SK-N-SH treated with all-trans-retinoic acid at 6 μM for 48 hours (cell line): ENCODE results near the gene HOXB1.

Source experiments
- ARNTL ChIP-seq: fragments of 450-650 bp; formaldehyde crosslinking; IDR thresholded peaks from 2 replicates; pipeline ENCODE4 v1.5.0; 2020; ENCODE audit warnings: low read depth, mild to moderate bottlenecking, moderate library complexity, borderline replicate concordance
- BACH2 ChIP-seq: fragments of 250-450 bp; sonication (Bioruptor Pico); IDR thresholded peaks from 2 replicates; pipeline ENCODE4 v1.9.0; 2021; ENCODE audit warnings: mild to moderate bottlenecking, borderline replicate concordance
- CSDC2 ChIP-seq: fragments of 250-450 bp; sonication (Bioruptor Pico); IDR thresholded peaks from 2 replicates; pipeline ENCODE4 v1.5.0; 2020; ENCODE audit warnings: mild to moderate bottlenecking, moderate library complexity
- ESRRG ChIP-seq: fragments of 250-450 bp; sonication (Bioruptor Pico); IDR thresholded peaks from 2 replicates; pipeline ENCODE4 v1.6.1; 2021; ENCODE audit warnings: mild to moderate bottlenecking
- RARB ChIP-seq: fragments of 250-450 bp; sonication (Bioruptor Pico); IDR thresholded peaks from 2 replicates; pipeline ENCODE4 v1.8.0; 2021; ENCODE audit warnings: mild to moderate bottlenecking, moderate library complexity
- TCF4 ChIP-seq: fragments of 250-450 bp; sonication (Bioruptor Pico); IDR thresholded peaks from 2 replicates; pipeline ENCODE4 v1.8.0; 2021; ENCODE audit warnings: mild to moderate bottlenecking, moderate library complexity, borderline replicate concordance
- TOX ChIP-seq: fragments of 250-450 bp; sonication (Bioruptor Pico); IDR thresholded peaks from 2 replicates; pipeline ENCODE4 v1.8.0; 2021; ENCODE audit warnings: mild to moderate bottlenecking, moderate library complexity, borderline replicate concordance
- ZFP3 ChIP-seq: fragments of 250-450 bp; sonication (Bioruptor Pico); IDR thresholded peaks from 2 replicates; pipeline ENCODE4 v1.5.0; 2020; ENCODE audit warnings: mild to moderate bottlenecking, moderate library complexity
- ZFP30 ChIP-seq: fragments of 450-650 bp; formaldehyde crosslinking; IDR thresholded peaks from 2 replicates; pipeline ENCODE4 v1.5.0; 2022; ENCODE audit warnings: mild to moderate bottlenecking, moderate library complexity
- ZNF565 ChIP-seq: fragments of 450-650 bp; formaldehyde crosslinking; conservative IDR thresholded peaks from 2 replicates; pipeline ENCODE4 v1.5.0; 2020; ENCODE audit warnings: low read depth, mild to moderate bottlenecking, moderate library complexity
- TF ChIP-seq, protein P1 (sequence below): fragments of 250-450 bp; sonication (Bioruptor Pico); IDR thresholded peaks from 2 replicates; pipeline ENCODE4 v1.8.0; 2020; ENCODE audit warnings: mild to moderate bottlenecking, moderate library complexity, borderline replicate concordance
- TF ChIP-seq, protein P2 (sequence below): fragments of 250-450 bp; sonication (Bioruptor Pico); IDR thresholded peaks from 2 replicates; pipeline ENCODE4 v1.5.1; 2021; ENCODE audit warnings: mild to moderate bottlenecking, moderate library complexity
- TF ChIP-seq, protein P3 (sequence below): fragments of 250-450 bp; sonication (Bioruptor Pico); IDR thresholded peaks from 2 replicates; pipeline ENCODE4 v1.5.1; 2020; ENCODE audit warnings: low read depth, mild to moderate bottlenecking, moderate library complexity
- TF ChIP-seq, protein P4 (sequence below): fragments of 250-450 bp; sonication (Bioruptor Pico); IDR thresholded peaks from 2 replicates; pipeline ENCODE4 v1.8.0; 2021; ENCODE audit warnings: low read depth, mild to moderate bottlenecking, moderate library complexity, borderline replicate concordance

DNA sequence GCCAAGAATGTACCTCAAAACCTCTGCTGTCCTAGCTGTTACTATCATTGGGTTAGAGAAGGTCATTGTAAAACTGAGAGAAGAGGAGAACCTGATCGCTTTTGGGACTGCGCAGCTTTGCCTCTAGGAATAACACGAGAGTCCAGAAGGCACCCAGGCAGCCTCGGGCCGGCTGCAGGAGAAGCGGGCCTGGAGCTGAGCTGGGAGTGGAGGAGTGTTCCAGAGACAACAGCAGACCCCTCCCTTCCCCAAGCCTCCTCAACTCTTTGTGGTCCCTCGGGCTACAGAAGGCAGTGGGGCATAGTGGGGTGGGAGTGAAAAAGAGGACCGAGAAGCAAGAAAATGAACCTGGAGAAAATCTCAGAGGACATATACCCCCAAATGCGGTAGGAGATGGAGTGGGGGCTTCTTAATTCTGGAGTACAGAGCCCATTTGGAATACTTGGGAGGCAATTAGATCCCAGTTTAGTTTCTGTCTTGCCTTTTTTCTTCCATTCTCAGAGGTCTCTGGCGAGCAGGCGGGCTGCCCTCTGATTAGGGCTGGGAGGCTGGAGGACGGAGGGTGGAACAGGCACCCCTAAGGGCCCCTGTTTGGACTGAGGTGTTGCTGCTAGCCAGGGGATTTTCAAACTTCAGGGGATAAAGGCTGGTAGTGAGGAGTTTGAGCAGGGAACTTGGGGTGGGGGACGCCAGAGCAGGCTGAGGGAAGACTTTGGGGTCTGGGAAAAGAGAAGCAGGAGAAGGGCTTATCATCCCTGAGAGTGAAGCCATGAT, 27.4 kb upstream of the HOXB1 start:
- TF ChIP-seq, protein P1, sequence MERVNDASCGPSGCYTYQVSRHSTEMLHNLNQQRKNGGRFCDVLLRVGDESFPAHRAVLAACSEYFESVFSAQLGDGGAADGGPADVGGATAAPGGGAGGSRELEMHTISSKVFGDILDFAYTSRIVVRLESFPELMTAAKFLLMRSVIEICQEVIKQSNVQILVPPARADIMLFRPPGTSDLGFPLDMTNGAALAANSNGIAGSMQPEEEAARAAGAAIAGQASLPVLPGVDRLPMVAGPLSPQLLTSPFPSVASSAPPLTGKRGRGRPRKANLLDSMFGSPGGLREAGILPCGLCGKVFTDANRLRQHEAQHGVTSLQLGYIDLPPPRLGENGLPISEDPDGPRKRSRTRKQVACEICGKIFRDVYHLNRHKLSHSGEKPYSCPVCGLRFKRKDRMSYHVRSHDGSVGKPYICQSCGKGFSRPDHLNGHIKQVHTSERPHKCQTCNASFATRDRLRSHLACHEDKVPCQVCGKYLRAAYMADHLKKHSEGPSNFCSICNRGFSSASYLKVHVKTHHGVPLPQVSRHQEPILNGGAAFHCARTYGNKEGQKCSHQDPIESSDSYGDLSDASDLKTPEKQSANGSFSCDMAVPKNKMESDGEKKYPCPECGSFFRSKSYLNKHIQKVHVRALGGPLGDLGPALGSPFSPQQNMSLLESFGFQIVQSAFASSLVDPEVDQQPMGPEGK (CRISPR knock-in tag) = no peak
- no peak for TF ChIP-seq BACH2 (CRISPR knock-in tag)
- TF ChIP-seq ZNF565 (CRISPR knock-in tag) = no peak
- no peak for TF ChIP-seq ZFP30 (CRISPR knock-in tag)
- TF ChIP-seq, protein P2, sequence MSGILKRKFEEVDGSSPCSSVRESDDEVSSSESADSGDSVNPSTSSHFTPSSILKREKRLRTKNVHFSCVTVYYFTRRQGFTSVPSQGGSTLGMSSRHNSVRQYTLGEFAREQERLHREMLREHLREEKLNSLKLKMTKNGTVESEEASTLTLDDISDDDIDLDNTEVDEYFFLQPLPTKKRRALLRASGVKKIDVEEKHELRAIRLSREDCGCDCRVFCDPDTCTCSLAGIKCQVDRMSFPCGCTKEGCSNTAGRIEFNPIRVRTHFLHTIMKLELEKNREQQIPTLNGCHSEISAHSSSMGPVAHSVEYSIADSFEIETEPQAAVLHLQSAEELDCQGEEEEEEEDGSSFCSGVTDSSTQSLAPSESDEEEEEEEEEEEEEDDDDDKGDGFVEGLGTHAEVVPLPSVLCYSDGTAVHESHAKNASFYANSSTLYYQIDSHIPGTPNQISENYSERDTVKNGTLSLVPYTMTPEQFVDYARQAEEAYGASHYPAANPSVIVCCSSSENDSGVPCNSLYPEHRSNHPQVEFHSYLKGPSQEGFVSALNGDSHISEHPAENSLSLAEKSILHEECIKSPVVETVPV = no peak
- TF ChIP-seq ESRRG (CRISPR knock-in tag) = no peak
- TF ChIP-seq, protein P3, sequence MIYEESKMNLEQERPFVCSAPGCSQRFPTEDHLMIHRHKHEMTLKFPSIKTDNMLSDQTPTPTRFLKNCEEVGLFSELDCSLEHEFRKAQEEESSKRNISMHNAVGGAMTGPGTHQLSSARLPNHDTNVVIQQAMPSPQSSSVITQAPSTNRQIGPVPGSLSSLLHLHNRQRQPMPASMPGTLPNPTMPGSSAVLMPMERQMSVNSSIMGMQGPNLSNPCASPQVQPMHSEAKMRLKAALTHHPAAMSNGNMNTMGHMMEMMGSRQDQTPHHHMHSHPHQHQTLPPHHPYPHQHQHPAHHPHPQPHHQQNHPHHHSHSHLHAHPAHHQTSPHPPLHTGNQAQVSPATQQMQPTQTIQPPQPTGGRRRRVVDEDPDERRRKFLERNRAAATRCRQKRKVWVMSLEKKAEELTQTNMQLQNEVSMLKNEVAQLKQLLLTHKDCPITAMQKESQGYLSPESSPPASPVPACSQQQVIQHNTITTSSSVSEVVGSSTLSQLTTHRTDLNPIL (CRISPR knock-in tag) = no peak
- TF ChIP-seq RARB (CRISPR knock-in tag) = no peak
- no peak for TF ChIP-seq ZFP3 (CRISPR knock-in tag)
- TF ChIP-seq, protein P4, sequence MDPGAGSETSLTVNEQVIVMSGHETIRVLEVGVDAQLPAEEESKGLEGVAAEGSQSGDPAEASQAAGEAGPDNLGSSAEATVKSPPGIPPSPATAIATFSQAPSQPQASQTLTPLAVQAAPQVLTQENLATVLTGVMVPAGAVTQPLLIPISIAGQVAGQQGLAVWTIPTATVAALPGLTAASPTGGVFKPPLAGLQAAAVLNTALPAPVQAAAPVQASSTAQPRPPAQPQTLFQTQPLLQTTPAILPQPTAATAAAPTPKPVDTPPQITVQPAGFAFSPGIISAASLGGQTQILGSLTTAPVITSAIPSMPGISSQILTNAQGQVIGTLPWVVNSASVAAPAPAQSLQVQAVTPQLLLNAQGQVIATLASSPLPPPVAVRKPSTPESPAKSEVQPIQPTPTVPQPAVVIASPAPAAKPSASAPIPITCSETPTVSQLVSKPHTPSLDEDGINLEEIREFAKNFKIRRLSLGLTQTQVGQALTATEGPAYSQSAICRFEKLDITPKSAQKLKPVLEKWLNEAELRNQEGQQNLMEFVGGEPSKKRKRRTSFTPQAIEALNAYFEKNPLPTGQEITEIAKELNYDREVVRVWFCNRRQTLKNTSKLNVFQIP = no peak
- TF ChIP-seq ARNTL (CRISPR knock-in tag) = no peak
- no peak for TF ChIP-seq TOX (CRISPR knock-in tag)
- no peak for TF ChIP-seq TCF4 (CRISPR knock-in tag)
- no peak for TF ChIP-seq CSDC2 (CRISPR knock-in tag)
